NCI-H2196 (cell line): ENCODE measurements around the gene SLC8A2.

Experiments used
- DNase-seq: peaks from one replicate; lab custom pipeline; 2025; ENCODE audit not compliant: unreplicated experiment; lab: John Stamatoyannopoulos, UW

The SLC8A2 gene

GRCh38 chr19:47503130-47503825, 31.6 kb upstream of the SLC8A2 start:
- no peak for DNase-seq

GRCh38 chr19:47499863-47500830, 28.5 kb upstream of the SLC8A2 start:
- DNase-seq: peak; percentile 25

GRCh38 chr19:47499371-47499770, 27.7 kb upstream of the SLC8A2 start:
- DNase-seq: no peak

- DNase-seq: no peak
These were observed 26.9 kb upstream of the SLC8A2 start for GRCh38 chr19:47498561-47498960.

- peak; percentile 36 for DNase-seq
These were observed 26.3 kb upstream of the SLC8A2 start for GRCh38 chr19:47497821-47498520.

- DNase-seq: peak; percentile 88
These were observed 25.5 kb upstream of the SLC8A2 start for GRCh38 chr19:47497050-47497766.

- peak; percentile 41 for DNase-seq
These were observed 24.0 kb upstream of the SLC8A2 start for GRCh38 chr19:47495478-47496372.

GRCh38 chr19:47494729-47495128, 23.0 kb upstream of the SLC8A2 start:
- DNase-seq: peak; percentile 68

- DNase-seq: no peak
These were observed 22.5 kb upstream of the SLC8A2 start for GRCh38 chr19:47494211-47494547.

GRCh38 chr19:47493378-47494210, 21.9 kb upstream of the SLC8A2 start:
- DNase-seq: no peak

GRCh38 chr19:47492571-47493377, 21.1 kb upstream of the SLC8A2 start:
- no peak for DNase-seq

GRCh38 chr19:47492137-47492533, 20.4 kb upstream of the SLC8A2 start:
- no peak for DNase-seq

GRCh38 chr19:47491358-47492136, 19.9 kb upstream of the SLC8A2 start:
- DNase-seq: no peak

- no peak for DNase-seq
These were observed 19.2 kb upstream of the SLC8A2 start for GRCh38 chr19:47490847-47491246.

GRCh38 chr19:47490031-47490430, 18.3 kb upstream of the SLC8A2 start:
- DNase-seq: no peak

GRCh38 chr19:47489072-47489914, 17.6 kb upstream of the SLC8A2 start:
- no peak for DNase-seq
